Measurements from ENCODE around the gene SORCS2.

DNA sequence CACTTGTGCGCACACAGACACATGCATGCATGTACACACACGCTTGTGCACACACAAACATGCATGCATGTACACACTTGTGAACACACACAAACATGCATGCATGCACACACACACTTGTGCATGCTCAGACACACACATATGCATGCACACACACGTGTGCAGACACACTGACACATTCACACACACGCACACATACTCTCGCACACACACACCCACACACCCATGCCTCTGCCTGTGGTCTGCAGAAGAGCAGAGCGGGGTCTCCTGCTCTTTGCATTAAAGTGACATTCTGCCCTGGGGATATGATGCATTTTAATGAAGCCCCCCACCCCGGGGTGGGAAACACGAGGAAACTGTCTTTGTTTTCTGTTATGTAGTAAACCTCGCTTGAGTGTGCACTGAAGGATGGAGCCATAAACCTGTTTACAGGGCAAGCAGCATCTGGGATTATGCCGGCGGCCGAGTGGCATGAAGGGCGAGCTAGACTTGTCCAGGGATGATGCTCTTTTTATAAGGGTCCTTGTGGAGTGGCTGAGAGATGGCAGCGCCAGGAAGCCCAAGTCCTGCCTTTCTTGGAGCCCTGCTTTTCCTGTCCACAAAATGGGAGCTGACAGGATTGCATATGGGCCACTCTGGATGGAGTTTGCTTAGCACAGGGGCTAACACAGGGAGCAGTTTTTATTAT lies 224.6 kb downstream of the SORCS2 start:
- TF ChIP-seq, protein P1, sequence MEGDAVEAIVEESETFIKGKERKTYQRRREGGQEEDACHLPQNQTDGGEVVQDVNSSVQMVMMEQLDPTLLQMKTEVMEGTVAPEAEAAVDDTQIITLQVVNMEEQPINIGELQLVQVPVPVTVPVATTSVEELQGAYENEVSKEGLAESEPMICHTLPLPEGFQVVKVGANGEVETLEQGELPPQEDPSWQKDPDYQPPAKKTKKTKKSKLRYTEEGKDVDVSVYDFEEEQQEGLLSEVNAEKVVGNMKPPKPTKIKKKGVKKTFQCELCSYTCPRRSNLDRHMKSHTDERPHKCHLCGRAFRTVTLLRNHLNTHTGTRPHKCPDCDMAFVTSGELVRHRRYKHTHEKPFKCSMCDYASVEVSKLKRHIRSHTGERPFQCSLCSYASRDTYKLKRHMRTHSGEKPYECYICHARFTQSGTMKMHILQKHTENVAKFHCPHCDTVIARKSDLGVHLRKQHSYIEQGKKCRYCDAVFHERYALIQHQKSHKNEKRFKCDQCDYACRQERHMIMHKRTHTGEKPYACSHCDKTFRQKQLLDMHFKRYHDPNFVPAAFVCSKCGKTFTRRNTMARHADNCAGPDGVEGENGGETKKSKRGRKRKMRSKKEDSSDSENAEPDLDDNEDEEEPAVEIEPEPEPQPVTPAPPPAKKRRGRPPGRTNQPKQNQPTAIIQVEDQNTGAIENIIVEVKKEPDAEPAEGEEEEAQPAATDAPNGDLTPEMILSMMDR (IDR thresholded peaks at IDR 0.05) = no peak
- TF ChIP-seq POLR2A (IDR thresholded peaks at IDR 0.05) = no peak
